Neutrophil (primary cell): Measurements from ENCODE around the gene WBP11.

ENCODE experiments used
- H3K27ac ChIP-seq: fragments of 200-600 bp; sonication (generic); 2 replicates; pipeline ENCODE4 v1.5.1; 2016; ENCODE audit warnings: mild to moderate bottlenecking, moderate library complexity
- H3K27me3 ChIP-seq: fragments of 200-600 bp; sonication (generic); 2 replicates; pipeline ENCODE4 v1.6.0; 2016; ENCODE audit warnings: mild to moderate bottlenecking
- H3K36me3 ChIP-seq: fragments of 200-600 bp; sonication (generic); 2 replicates; pipeline ENCODE4 v1.5.1; 2017
- H3K4me1 ChIP-seq, 2 experiments: fragments of 200-600 bp in 1 of 2; sonication (generic) in 1 of 2; 1 replicate in 1 of 2; 2 replicates in 1 of 2; pipeline versions ENCODE4 v1.5.1 to v1.6.1; 2013 to 2016; ENCODE audit warnings: low read depth in 1 of 2, low read length in 1 of 2, mild to moderate bottlenecking in 1 of 2, moderate library complexity in 1 of 2; ENCODE audit not compliant: control insufficient read depth in 1 of 2, insufficient read depth in 1 of 2
- H3K4me3 ChIP-seq, 2 experiments: fragments of 200-600 bp in 1 of 2; sonication (generic) in 1 of 2; 1 replicate in 1 of 2; 2 replicates in 1 of 2; pipeline ENCODE4 v1.5.1; 2013 to 2016; ENCODE audit warnings: low read depth in 1 of 2, low read length in 1 of 2, mild to moderate bottlenecking in 1 of 2, moderate library complexity in 1 of 2
- H3K9me3 ChIP-seq: fragments of 200-600 bp; sonication (generic); 2 replicates; pipeline ENCODE4 v1.5.1; 2016
- TF ChIP-seq, protein P1 (sequence below): fragments of 200-600 bp; sonication (generic); IDR thresholded peaks from 2 replicates; pipeline ENCODE4 v1.5.1; 2016; ENCODE audit warnings: antibody characterized with exemption

Gene WBP11

DNA sequence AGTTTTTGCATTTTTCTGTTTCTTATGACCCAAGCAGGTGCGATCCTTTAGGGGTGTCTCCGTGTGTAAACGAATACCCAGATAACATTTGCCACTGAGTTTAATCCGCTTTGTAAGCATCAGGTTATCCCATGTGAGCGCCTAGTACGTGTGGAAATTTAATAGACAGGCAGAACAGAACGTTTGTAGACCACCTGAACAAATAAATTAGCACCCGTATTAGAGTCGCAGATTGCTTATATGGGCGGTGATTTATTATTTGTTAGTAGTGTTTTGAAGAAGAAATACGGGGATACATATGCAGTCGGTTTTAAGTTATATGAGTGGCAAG, 517 bp upstream of the WBP11 start:
- Histone ChIP-seq H3K4me1 (peaks cover 21 to 26% of the 10 kb centered on the region in 2 experiments), H3K27me3 (peaks cover 6% of the 10 kb centered on the region), H3K36me3 (peaks cover 8% of the 10 kb centered on the region), H3K9me3 (no peaks in the 10 kb centered on the region), H3K27ac (peak overlapping the region; percentile 86), H3K4me3 (peak overlapping the region; percentile 82 to 83)
- TF ChIP-seq, protein P1, sequence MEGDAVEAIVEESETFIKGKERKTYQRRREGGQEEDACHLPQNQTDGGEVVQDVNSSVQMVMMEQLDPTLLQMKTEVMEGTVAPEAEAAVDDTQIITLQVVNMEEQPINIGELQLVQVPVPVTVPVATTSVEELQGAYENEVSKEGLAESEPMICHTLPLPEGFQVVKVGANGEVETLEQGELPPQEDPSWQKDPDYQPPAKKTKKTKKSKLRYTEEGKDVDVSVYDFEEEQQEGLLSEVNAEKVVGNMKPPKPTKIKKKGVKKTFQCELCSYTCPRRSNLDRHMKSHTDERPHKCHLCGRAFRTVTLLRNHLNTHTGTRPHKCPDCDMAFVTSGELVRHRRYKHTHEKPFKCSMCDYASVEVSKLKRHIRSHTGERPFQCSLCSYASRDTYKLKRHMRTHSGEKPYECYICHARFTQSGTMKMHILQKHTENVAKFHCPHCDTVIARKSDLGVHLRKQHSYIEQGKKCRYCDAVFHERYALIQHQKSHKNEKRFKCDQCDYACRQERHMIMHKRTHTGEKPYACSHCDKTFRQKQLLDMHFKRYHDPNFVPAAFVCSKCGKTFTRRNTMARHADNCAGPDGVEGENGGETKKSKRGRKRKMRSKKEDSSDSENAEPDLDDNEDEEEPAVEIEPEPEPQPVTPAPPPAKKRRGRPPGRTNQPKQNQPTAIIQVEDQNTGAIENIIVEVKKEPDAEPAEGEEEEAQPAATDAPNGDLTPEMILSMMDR, result no peak

DNA sequence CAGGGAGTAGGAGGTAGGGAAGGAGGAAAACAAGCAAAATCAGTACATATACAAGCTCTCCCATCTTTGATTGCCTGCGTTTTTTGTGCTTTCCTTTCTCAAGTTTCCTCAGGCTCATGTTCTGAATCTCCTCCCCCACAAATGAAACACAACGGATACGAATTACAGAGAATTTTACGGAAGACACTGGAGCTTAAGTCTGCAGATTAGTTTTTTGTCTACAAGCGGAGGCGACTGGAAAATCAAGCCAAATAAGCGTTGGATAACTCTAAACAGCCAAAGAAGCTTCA, 612 bp downstream of the WBP11 start:
- Histone ChIP-seq H3K27me3 (peaks cover 6% of the 10 kb centered on the region), H3K36me3 (peaks cover 19% of the 10 kb centered on the region), H3K4me1 (peaks cover 21 to 26% of the 10 kb centered on the region in 2 experiments), H3K9me3 (no peaks in the 10 kb centered on the region), H3K4me3 (peak overlapping the region; percentile 82 to 83), H3K27ac (peak overlapping the region; percentile 86)
- TF ChIP-seq, protein P1, result no peak

DNA sequence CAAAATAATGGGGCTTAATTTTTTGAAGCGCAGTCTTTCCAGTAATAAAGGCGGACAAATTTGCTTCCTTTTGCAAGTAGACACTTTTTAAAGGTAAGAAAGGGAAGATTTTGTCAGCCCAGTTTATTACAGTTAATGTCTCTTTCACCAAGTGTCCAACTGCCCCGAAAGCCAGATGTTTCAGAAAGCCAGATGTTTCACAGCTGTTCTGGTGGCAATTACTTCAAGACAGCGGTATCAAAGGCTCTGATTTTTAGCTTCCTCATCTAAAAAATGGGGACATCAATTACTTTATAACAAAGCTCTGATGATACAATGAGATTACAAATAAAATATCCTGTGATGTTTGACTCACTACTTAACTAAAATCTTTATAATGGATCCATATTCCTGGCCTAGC, 1.0 kb downstream of the WBP11 start:
- H3K4me3 ChIP-seq, result peak overlapping the region; percentile 82 to 83
- no peaks in the 10 kb centered on the region for H3K9me3 ChIP-seq
- H3K4me1 ChIP-seq, result peaks cover 21 to 26% of the 10 kb centered on the region in 2 experiments
- peaks cover 6% of the 10 kb centered on the region for H3K27me3 ChIP-seq
- TF ChIP-seq, protein P1, result no peak
- peaks cover 23% of the 10 kb centered on the region for H3K36me3 ChIP-seq
- H3K27ac ChIP-seq, result peak overlapping the region; percentile 86

DNA sequence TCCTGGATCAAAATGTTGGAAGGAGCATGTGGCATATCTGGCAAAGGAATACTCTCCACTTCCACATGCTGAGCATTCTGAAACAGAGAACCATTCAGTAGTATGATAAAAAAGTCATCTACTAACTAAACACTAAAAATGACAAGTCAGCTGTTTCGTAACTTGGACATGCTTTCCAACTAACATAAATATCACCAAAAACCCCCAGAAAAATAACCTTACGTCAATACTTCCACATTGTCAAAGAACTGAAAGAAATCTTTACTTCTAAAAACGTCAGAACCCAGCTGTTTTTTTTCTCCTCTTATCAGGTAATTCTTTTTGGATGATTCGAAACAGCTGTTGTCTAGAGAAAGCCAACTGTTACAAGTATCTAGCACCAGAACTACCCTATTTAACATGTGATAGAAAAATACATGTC, 8.2 kb downstream of the WBP11 start:
- no peak overlapping the region for H3K27ac ChIP-seq

DNA sequence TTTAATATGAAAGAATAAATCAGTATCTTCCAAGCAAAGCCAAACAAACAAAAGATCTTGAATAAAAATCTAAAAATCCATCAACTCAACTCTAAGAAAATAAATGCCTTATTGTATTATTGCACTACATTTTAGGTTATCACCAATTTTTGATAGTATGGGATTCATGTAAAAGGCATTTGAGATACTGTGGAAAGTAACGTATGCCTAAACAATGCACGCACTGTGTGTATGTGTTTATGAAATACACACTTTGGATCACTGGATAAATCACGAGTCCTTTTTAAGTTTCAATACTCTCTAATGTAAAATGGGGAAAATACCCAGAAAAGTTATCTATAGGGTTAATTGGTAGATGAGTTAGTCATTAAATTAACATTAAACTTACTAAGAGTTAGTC, 17.7 kb downstream of the WBP11 start:
- peaks cover 51% of the 10 kb centered on the region for H3K36me3 ChIP-seq
- H3K4me3 ChIP-seq, result no peak overlapping the region
- H3K4me1 ChIP-seq, result no peaks in the 10 kb centered on the region
- no peaks in the 10 kb centered on the region for H3K9me3 ChIP-seq
- TF ChIP-seq, protein P1, result no peak
- no peak overlapping the region for H3K27ac ChIP-seq
- H3K27me3 ChIP-seq, result peaks cover 12% of the 10 kb centered on the region

More for the DNA sequence above, 8.2 kb downstream of the WBP11 start:
- Histone ChIP-seq H3K9me3 (no peaks in the 10 kb centered on the region), H3K4me3 (no peak overlapping the region), H3K36me3 (peaks cover 80% of the 10 kb centered on the region), H3K4me1 (no peaks in the 10 kb centered on the region), H3K27me3 (no peaks in the 10 kb centered on the region)
- TF ChIP-seq, protein P1, result no peak

DNA sequence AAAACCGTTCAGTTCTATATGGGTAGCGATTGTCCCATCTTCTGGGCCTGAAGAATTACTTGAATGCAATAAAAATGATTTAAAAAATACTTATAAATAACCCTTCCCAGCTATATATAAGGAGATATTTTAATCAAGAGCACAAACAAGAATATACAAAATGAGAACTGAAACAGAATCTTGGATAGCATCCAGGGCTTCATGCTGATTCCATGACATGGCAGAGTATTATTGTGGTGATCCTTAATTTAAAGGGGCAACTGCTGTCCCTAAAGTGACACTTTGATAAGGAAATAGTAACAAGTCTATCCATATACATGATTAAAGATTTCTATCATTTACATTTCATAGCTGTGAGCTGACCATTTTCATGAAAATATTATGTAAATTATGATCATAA, 18.8 kb downstream of the WBP11 start:
- H3K9me3 ChIP-seq, result no peaks in the 10 kb centered on the region
- TF ChIP-seq, protein P1, result no peak
- no peak overlapping the region for H3K27ac ChIP-seq
- no peak overlapping the region for H3K4me3 ChIP-seq
- no peaks in the 10 kb centered on the region for H3K4me1 ChIP-seq
- peaks cover 23% of the 10 kb centered on the region for H3K27me3 ChIP-seq
- peaks cover 40% of the 10 kb centered on the region for H3K36me3 ChIP-seq
